Left lobe of liver (tissue), 1 donor: Measurements from ENCODE around the gene KLHDC7A. TPM values are rescaled to one million over a fixed set of nuclear protein-coding genes. Genes with fewer than 3 reads are reported as not detected.

Experiments used
- total RNA-seq: library from RNA; stranded (reverse); gene quantifications from one replicate; pipeline ENCODE4 v1.2.1, GENCODE V29; 2021
- donor health status: DM: no; HTN: yes; CAD: no.

Gene KLHDC7A
- total RNA-seq, 1 donor from 2014 or later = 8.7 TPM

Other genes starting within 250 kb of the KLHDC7A start
- gene PAX7, start 149.9 kb downstream of the KLHDC7A start, total RNA-seq = not detected